Neural cell (in vitro differentiated cells): ENCODE measurements around the gene CCDC159. TPM values are rescaled to one million over a fixed set of nuclear protein-coding genes. Genes with fewer than 3 reads are reported as not detected.

Source experiments
- H2AFZ ChIP-seq: fragments of 200-600, 300-800 bp; sonication (generic), shearing (Covaris generic); 2 replicates; pipeline ENCODE4 v1.6.0; 2014; ENCODE audit warnings: low read depth, mild to moderate bottlenecking, antibody characterized with exemption, low read length, moderate library complexity
- H3F3A ChIP-seq: fragments of 200-600 bp; shearing (Covaris generic); 2 replicates; pipeline ENCODE4 v1.6.1; 2016; ENCODE audit warnings: mild to moderate bottlenecking, moderate library complexity, mixed read lengths, antibody characterized with exemption, low read length; ENCODE audit not compliant: insufficient read depth, poor library complexity, severe bottlenecking
- H3K27ac ChIP-seq: fragments of 200-600, 300-800 bp; sonication (generic), shearing (Covaris generic); 2 replicates; pipeline ENCODE4 v1.5.1; 2014; ENCODE audit warnings: mild to moderate bottlenecking, low read length, moderate library complexity
- H3K27me3 ChIP-seq: fragments of 300-800, 200-600 bp; sonication (generic), shearing (Covaris generic); 2 replicates; pipeline ENCODE4 v1.6.0; 2014; ENCODE audit warnings: mild to moderate bottlenecking, low read depth, low read length, moderate library complexity; ENCODE audit not compliant: insufficient read depth
- H3K36me3 ChIP-seq: fragments of 300-800, 200-600 bp; sonication (generic), shearing (Covaris generic); 2 replicates; pipeline ENCODE4 v1.5.1; 2014; ENCODE audit warnings: mild to moderate bottlenecking, antibody characterized with exemption, low read length, moderate library complexity; ENCODE audit not compliant: insufficient read depth
- H3K4me2 ChIP-seq: fragments of 300-800, 200-600 bp; sonication (generic), shearing (Covaris generic); 2 replicates; pipeline ENCODE4 v1.6.0; 2014; ENCODE audit warnings: mild to moderate bottlenecking, low read length
- H3K4me3 ChIP-seq: fragments of 300-800, 200-600 bp; sonication (generic), shearing (Covaris generic); 2 replicates; pipeline ENCODE4 v1.5.1; 2014; ENCODE audit warnings: mild to moderate bottlenecking, low read length, moderate library complexity
- H3K79me2 ChIP-seq: fragments of 200-600 bp; shearing (Covaris generic); replicated peaks from 2 replicates; pipeline ENCODE4 v1.6.0; 2014; ENCODE audit warnings: mild to moderate bottlenecking, low read length, moderate library complexity; ENCODE audit not compliant: insufficient read depth
- H3K9ac ChIP-seq: fragments of 300-800, 200-600 bp; sonication (generic), shearing (Covaris generic); 2 replicates; pipeline ENCODE4 v1.6.1; 2016; ENCODE audit warnings: mild to moderate bottlenecking, low read length, mixed read lengths
- H3K9me2 ChIP-seq: fragments of 200-600 bp; shearing (Covaris generic); 2 replicates; pipeline ENCODE4 v1.6.1; 2016; ENCODE audit warnings: mild to moderate bottlenecking, low read length, mixed read lengths; ENCODE audit not compliant: insufficient read depth
- H3K9me3 ChIP-seq: fragments of 200-600, 300-800 bp; sonication (generic), shearing (Covaris generic); 2 replicates; pipeline ENCODE4 v1.6.1; 2016; ENCODE audit warnings: mild to moderate bottlenecking, mixed run types, low read length, moderate library complexity, mixed read lengths
- H4K20me1 ChIP-seq: fragments of 200-600 bp; shearing (Covaris generic); 2 replicates; pipeline ENCODE4 v1.6.1; 2016; ENCODE audit warnings: mild to moderate bottlenecking, mixed run types; ENCODE audit not compliant: insufficient read depth
- EP300 ChIP-seq: fragments of 450-650 bp; conservative IDR thresholded peaks from 2 replicates; pipeline ENCODE4 v1.6.1; 2014; ENCODE audit warnings: antibody characterized with exemption, mild to moderate bottlenecking, moderate library complexity; ENCODE audit not compliant: poor library complexity, severe bottlenecking
- EZH2 ChIP-seq: fragments of 200-600, 300-800 bp; shearing (Covaris generic), sonication (generic); IDR thresholded peaks from 2 replicates; pipeline ENCODE4 v1.6.1; 2014; ENCODE audit warnings: antibody characterized with exemption, low read length, borderline replicate concordance, mild to moderate bottlenecking; ENCODE audit not compliant: insufficient read depth, poor library complexity, severe bottlenecking
- MXI1 ChIP-seq: fragments of 450-650 bp; conservative IDR thresholded peaks from 2 replicates; pipeline ENCODE4 v1.6.1; 2014; ENCODE audit warnings: antibody characterized with exemption, mild to moderate bottlenecking; ENCODE audit not compliant: poor library complexity, severe bottlenecking
- POLR2AphosphoS5 ChIP-seq: IDR thresholded peaks from 2 replicates; pipeline ENCODE4 v1.6.1; 2012
- RAD21 ChIP-seq: fragments of 450-650 bp; conservative IDR thresholded peaks from 2 replicates; pipeline ENCODE4 v1.6.1; 2014; ENCODE audit warnings: antibody characterized with exemption, mild to moderate bottlenecking, moderate library complexity
- SMC3 ChIP-seq: fragments of 450-650 bp; conservative IDR thresholded peaks from 2 replicates; pipeline ENCODE4 v1.6.1; 2014; ENCODE audit warnings: antibody characterized with exemption, mild to moderate bottlenecking, moderate library complexity; ENCODE audit not compliant: poor library complexity
- TAF1 ChIP-seq: IDR thresholded peaks from 2 replicates; pipeline ENCODE4 v1.6.1; 2012; ENCODE audit warnings: low read depth
- polyA minus RNA-seq: library from RNA; depleted of rRNA, polyadenylated mRNA; stranded (reverse); fragments of >200 nt; gene quantifications from 2 replicates; pipeline ENCODE4 v1.2.3, GENCODE V29; 2014
- polyA plus RNA-seq: library from polyadenylated mRNA; depleted of rRNA; stranded (reverse); fragments of >200 nt; gene quantifications from 2 replicates; pipeline ENCODE4 v1.2.3, GENCODE V29; 2014
- TF ChIP-seq, protein P1 (sequence below): fragments of 450-650 bp; IDR thresholded peaks from 2 replicates; pipeline ENCODE4 v1.5.1; 2014; ENCODE audit warnings: antibody characterized with exemption, mild to moderate bottlenecking, moderate library complexity; ENCODE audit not compliant: poor library complexity, severe bottlenecking
- TF ChIP-seq, protein P2 (sequence below): IDR thresholded peaks from 2 replicates; pipeline ENCODE4 v1.6.1; 2012; ENCODE audit warnings: borderline replicate concordance

Gene CCDC159, protein sequence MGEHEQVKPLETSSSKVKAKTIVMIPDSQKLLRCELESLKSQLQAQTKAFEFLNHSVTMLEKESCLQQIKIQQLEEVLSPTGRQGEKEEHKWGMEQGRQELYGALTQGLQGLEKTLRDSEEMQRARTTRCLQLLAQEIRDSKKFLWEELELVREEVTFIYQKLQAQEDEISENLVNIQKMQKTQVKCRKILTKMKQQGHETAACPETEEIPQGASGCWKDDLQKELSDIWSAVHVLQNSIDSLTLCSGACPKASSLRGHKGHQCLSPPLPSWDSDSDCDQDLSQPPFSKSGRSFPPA
- polyA plus RNA-seq (2.4 TPM in 1 of 2 replicates, not detected in the other), polyA minus RNA-seq (1.7 and 5.1 TPM in 2 replicates)

DNA sequence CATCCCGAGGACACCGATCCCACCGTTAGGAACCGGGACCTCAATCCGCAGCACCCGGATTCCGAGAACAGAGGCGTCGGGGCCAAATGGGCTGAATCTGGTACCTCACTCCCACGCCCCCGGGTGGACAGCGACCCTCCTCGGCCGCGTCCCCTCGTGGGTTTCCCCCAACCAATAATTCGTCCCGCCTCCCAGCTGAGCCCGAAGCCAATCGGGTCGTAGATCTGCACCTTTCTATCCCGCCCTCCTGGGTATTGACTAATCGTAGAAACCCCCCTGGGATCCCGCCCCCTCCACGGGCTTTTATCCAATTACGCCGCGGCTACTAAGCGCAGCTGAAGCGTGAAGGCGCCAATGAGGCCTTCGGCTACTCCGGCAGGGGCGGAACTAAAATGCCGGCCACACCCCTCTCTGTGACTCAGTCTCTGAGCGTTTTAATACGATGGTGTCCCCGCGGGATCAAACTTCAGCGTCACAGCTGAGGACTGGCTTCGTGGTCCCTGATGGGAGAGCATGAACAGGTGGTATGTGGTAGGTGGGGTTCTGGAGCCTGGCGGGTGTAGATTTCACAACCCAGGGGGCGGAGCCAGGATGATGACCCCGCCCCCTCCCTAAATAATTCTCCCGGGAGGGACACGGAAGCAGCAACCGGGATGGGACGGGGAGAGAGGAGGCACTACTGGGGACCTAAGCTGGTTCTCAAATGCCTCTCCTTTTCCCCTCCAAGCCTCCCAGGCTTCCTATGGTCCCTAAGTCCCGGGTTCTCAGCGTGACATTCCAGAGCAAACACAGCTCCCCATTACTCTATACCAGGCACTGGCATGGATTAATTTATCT, at the start of gene CCDC159, which contains the start of gene TMEM205:
CCDC159 (plus strand) TSS at position 416 of the 837 bp plus-strand sequence; CDS start at position 504, 88 bp downstream.
TMEM205 (minus strand) TSS at position 165 of the 837 bp plus-strand sequence. CDS start 649 bp downstream, outside the sequence.
- no peaks in the 10 kb centered on the region for H3K9me3 ChIP-seq
- H3K27me3 ChIP-seq: no peaks in the 10 kb centered on the region
- H3K9ac ChIP-seq: peak within 1 kb of the TSS; percentile 83
- no peaks in the 10 kb centered on the region for H3K9me2 ChIP-seq
- H3F3A ChIP-seq: no peaks in the 10 kb centered on the region
- no peaks in the 10 kb centered on the region for H3K79me2 ChIP-seq
- H3K4me2 ChIP-seq: peak within 1 kb of the TSS; percentile 52
- no peaks in the 10 kb centered on the region for H4K20me1 ChIP-seq
- peak; percentile 45 for TF ChIP-seq MXI1
- peak; percentile 76 for TF ChIP-seq POLR2AphosphoS5
- TF ChIP-seq TAF1: no peak
- TF ChIP-seq EZH2: no peak
- TF ChIP-seq SMC3: peak; percentile 11
- TF ChIP-seq, protein P1, sequence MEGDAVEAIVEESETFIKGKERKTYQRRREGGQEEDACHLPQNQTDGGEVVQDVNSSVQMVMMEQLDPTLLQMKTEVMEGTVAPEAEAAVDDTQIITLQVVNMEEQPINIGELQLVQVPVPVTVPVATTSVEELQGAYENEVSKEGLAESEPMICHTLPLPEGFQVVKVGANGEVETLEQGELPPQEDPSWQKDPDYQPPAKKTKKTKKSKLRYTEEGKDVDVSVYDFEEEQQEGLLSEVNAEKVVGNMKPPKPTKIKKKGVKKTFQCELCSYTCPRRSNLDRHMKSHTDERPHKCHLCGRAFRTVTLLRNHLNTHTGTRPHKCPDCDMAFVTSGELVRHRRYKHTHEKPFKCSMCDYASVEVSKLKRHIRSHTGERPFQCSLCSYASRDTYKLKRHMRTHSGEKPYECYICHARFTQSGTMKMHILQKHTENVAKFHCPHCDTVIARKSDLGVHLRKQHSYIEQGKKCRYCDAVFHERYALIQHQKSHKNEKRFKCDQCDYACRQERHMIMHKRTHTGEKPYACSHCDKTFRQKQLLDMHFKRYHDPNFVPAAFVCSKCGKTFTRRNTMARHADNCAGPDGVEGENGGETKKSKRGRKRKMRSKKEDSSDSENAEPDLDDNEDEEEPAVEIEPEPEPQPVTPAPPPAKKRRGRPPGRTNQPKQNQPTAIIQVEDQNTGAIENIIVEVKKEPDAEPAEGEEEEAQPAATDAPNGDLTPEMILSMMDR: peak; percentile 61
- peak; percentile 21 for TF ChIP-seq RAD21
- TF ChIP-seq EP300: peak; percentile 28
- TF ChIP-seq, protein P2, sequence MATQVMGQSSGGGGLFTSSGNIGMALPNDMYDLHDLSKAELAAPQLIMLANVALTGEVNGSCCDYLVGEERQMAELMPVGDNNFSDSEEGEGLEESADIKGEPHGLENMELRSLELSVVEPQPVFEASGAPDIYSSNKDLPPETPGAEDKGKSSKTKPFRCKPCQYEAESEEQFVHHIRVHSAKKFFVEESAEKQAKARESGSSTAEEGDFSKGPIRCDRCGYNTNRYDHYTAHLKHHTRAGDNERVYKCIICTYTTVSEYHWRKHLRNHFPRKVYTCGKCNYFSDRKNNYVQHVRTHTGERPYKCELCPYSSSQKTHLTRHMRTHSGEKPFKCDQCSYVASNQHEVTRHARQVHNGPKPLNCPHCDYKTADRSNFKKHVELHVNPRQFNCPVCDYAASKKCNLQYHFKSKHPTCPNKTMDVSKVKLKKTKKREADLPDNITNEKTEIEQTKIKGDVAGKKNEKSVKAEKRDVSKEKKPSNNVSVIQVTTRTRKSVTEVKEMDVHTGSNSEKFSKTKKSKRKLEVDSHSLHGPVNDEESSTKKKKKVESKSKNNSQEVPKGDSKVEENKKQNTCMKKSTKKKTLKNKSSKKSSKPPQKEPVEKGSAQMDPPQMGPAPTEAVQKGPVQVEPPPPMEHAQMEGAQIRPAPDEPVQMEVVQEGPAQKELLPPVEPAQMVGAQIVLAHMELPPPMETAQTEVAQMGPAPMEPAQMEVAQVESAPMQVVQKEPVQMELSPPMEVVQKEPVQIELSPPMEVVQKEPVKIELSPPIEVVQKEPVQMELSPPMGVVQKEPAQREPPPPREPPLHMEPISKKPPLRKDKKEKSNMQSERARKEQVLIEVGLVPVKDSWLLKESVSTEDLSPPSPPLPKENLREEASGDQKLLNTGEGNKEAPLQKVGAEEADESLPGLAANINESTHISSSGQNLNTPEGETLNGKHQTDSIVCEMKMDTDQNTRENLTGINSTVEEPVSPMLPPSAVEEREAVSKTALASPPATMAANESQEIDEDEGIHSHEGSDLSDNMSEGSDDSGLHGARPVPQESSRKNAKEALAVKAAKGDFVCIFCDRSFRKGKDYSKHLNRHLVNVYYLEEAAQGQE: no peak
- no peaks in the 10 kb centered on the region for H3K36me3 ChIP-seq
- peak within 1 kb of the TSS; percentile 60 for H3K27ac ChIP-seq
- peak within 1 kb of the TSS; percentile 60 for H2AFZ ChIP-seq
- peak within 1 kb of the TSS; percentile 78 for H3K4me3 ChIP-seq
